ENCODE data around the gene CDHR2. TPM values are rescaled to one million over a fixed set of nuclear protein-coding genes. Genes with fewer than 3 reads are reported as not detected.
A peak's percentile ranks its signal among the peaks of the same experiment; 100 is the strongest.

Gene CDHR2
- total RNA-seq, 3 donors from 2014 or later (not counting 1 experiment from before 2014, with no cell fraction given) = 0.75 to 2.2 (median 1.8) TPM

GRCh38 chr5:176545737-176546509 lies 3.2 kb upstream of the CDHR2 start:
- no peak for ATAC-seq
- Histone ChIP-seq H3K36me3 (ENCODE audit: control insufficient read depth, insufficient read depth, low read length) (no peaks in the 10 kb centered on the region), H3K4me3 (ENCODE audit: low read length) (no peak overlapping the region), H3K4me1 (ENCODE audit: control insufficient read depth, insufficient read depth, low read length) (peaks cover 45% of the 10 kb centered on the region), H3K9me3 (ENCODE audit: control insufficient read depth, insufficient read depth, low read length) (no peaks in the 10 kb centered on the region), H3K27me3 (ENCODE audit: control insufficient read depth, insufficient read depth, low read length) (no peaks in the 10 kb centered on the region), H3K27ac (ENCODE audit: low read length) (no peak overlapping the region)
- Mint-ChIP-seq H3K36me3 (no peaks in the 10 kb centered on the region), H3K4me1 (peaks cover 24 to 33% of the 10 kb centered on the region in 2 donors), H3K4me3 (no peak overlapping the region), H3K9me3 (no peaks in the 10 kb centered on the region), H3K27me3 (ENCODE audit: low read depth in 2 of 2) (no peaks in the 10 kb centered on the region), H3K27ac (no peak overlapping the region)
- intact Hi-C loops (cut with micrococcal nuclease) = no loop called here
- TF ChIP-seq, protein P1, sequence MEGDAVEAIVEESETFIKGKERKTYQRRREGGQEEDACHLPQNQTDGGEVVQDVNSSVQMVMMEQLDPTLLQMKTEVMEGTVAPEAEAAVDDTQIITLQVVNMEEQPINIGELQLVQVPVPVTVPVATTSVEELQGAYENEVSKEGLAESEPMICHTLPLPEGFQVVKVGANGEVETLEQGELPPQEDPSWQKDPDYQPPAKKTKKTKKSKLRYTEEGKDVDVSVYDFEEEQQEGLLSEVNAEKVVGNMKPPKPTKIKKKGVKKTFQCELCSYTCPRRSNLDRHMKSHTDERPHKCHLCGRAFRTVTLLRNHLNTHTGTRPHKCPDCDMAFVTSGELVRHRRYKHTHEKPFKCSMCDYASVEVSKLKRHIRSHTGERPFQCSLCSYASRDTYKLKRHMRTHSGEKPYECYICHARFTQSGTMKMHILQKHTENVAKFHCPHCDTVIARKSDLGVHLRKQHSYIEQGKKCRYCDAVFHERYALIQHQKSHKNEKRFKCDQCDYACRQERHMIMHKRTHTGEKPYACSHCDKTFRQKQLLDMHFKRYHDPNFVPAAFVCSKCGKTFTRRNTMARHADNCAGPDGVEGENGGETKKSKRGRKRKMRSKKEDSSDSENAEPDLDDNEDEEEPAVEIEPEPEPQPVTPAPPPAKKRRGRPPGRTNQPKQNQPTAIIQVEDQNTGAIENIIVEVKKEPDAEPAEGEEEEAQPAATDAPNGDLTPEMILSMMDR (IDR thresholded peaks at IDR 0.05) = no peak
- WGBS (ENCODE audit: insufficient coverage) = 86% methylated on average over 12 of the region's 13 CpGs
- DNase-seq = no peak

DNA sequence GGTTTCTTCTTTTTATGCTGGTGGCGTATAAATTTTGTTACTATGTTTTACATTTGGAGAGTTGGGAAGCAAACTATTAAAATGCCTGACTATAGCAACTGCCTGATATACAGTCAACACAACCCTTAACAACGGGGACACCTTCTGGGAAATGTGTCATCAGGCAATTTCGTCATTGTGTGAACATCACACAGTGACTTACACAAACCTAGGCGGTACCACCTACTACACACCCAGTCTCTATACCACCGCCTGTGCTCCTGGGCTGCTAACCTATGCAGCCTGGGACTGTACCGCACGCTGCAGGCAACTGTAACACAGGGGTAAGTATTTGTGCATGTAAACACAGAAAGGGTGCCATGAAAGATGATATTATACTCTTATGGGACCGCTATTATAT lies 1.3 kb upstream of the CDHR2 start:
- WGBS (ENCODE audit: insufficient coverage) = 73% methylated on average over 7 of the region's 8 CpGs
- Mint-ChIP-seq H3K27ac (peak overlapping the region in 1 of 2 donors; percentile 67), H3K9me3 (no peaks in the 10 kb centered on the region), H3K4me1 (peaks cover 10 to 16% of the 10 kb centered on the region in 2 donors), H3K27me3 (ENCODE audit: low read depth in 2 of 2) (no peaks in the 10 kb centered on the region), H3K4me3 (no peak overlapping the region), H3K36me3 (no peaks in the 10 kb centered on the region)
- H3K27ac ChIP-seq (ENCODE audit: low read length) = no peak overlapping the region
- TF ChIP-seq, protein P1 (IDR thresholded peaks at IDR 0.05) = no peak
- intact Hi-C loops (cut with micrococcal nuclease) = no loop called here
- H3K27me3 ChIP-seq (ENCODE audit: control insufficient read depth, insufficient read depth, low read length) = no peaks in the 10 kb centered on the region
- no peaks in the 10 kb centered on the region for H3K9me3 ChIP-seq (ENCODE audit: control insufficient read depth, insufficient read depth, low read length)
- DNase-seq = peak in 1 of 2 donors; percentile 54
- H3K36me3 ChIP-seq (ENCODE audit: control insufficient read depth, insufficient read depth, low read length) = no peaks in the 10 kb centered on the region
- peaks cover 29% of the 10 kb centered on the region for H3K4me1 ChIP-seq (ENCODE audit: control insufficient read depth, insufficient read depth, low read length)
- peak in 1 of 3 donors; percentile 13 for ATAC-seq
- H3K4me3 ChIP-seq (ENCODE audit: low read length) = no peak overlapping the region

- TF ChIP-seq, protein P1 (IDR thresholded peaks at IDR 0.05) = no peak
- Histone ChIP-seq H3K9me3 (ENCODE audit: control insufficient read depth, insufficient read depth, low read length) (no peaks in the 10 kb centered on the region), H3K4me3 (ENCODE audit: low read length) (no peak overlapping the region), H3K27me3 (ENCODE audit: control insufficient read depth, insufficient read depth, low read length) (no peaks in the 10 kb centered on the region), H3K36me3 (ENCODE audit: control insufficient read depth, insufficient read depth, low read length) (no peaks in the 10 kb centered on the region), H3K27ac (ENCODE audit: low read length) (no peak overlapping the region), H3K4me1 (ENCODE audit: control insufficient read depth, insufficient read depth, low read length) (peaks cover 22% of the 10 kb centered on the region)
- 88% methylated on average over 7 of the region's 7 CpGs for WGBS (ENCODE audit: insufficient coverage)
- no peak overlapping the region for H3K4me3 Mint-ChIP-seq
- DNase-seq (no peak), ATAC-seq (no peak)
- H3K27ac Mint-ChIP-seq = no peak overlapping the region
- no peaks in the 10 kb centered on the region for H3K36me3 Mint-ChIP-seq
- no peaks in the 10 kb centered on the region for H3K9me3 Mint-ChIP-seq
- H3K4me1 Mint-ChIP-seq = peaks cover 10 to 11% of the 10 kb centered on the region in 2 donors
- intact Hi-C loops (cut with micrococcal nuclease) = no loop called here
- H3K27me3 Mint-ChIP-seq (ENCODE audit: low read depth in 2 of 2) = peaks cover 0 to 5% of the 10 kb centered on the region in 2 donors
Observed at GRCh38 chr5:176549871-176550270, 729 bp downstream of the CDHR2 start.
